Measurements from ENCODE around the gene ITIH2. TPM values are rescaled to one million over a fixed set of nuclear protein-coding genes. Genes with fewer than 3 reads are reported as not detected.

Gene ITIH2
- total RNA-seq, 1 donor from 2014 or later: not detected

DNA sequence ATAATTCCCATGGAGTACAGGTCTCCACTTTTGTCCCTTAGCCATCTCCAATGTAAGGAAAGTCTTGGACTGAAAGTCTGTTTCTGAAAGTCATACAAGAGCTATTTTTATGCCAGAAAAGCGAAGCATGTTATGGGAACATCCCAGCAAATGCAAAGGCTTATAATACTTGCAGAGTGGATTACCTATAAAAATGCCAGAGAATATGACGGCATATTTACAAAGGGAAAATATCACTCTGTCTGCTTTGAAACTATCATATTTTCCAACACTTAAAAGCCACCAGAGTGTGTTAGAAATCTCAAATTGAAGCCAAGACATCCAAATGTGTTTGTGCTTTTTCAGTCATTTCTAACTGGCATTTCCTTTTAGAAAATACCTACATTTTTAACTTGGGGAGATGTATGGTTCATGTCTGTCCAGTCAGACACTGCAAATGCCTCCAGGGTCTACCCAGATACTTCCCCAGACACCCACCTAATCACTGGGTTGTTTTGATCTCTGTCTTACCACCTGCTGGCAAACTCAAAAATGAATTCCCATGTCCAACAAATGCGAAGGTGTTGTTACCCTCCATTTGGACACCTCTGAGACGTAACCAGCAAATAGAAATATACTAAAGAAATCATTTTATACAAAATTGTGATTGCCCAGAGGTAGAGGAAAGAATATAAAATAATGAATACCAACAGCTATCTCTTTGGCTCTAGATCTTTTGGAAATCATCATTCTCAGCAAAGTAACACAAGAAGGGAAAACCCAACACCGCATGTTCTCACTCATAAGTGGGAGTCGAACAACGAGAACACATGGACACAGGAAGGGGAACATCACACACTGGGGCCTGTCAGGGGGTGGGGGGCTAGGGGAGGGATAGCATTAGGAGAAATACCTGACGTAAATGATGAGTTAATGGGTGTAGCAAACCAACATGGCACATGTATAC is 1.2 kb downstream of the ITIH2 start:
- H3K4me3 Mint-ChIP-seq: no peak overlapping the region
- H3K9me3 Mint-ChIP-seq: no peaks in the 10 kb centered on the region
- H3K4me1 Mint-ChIP-seq: no peaks in the 10 kb centered on the region
- no peak overlapping the region for H3K27ac Mint-ChIP-seq
- no peaks in the 10 kb centered on the region for H3K36me3 Mint-ChIP-seq
- TF ChIP-seq, protein P1, sequence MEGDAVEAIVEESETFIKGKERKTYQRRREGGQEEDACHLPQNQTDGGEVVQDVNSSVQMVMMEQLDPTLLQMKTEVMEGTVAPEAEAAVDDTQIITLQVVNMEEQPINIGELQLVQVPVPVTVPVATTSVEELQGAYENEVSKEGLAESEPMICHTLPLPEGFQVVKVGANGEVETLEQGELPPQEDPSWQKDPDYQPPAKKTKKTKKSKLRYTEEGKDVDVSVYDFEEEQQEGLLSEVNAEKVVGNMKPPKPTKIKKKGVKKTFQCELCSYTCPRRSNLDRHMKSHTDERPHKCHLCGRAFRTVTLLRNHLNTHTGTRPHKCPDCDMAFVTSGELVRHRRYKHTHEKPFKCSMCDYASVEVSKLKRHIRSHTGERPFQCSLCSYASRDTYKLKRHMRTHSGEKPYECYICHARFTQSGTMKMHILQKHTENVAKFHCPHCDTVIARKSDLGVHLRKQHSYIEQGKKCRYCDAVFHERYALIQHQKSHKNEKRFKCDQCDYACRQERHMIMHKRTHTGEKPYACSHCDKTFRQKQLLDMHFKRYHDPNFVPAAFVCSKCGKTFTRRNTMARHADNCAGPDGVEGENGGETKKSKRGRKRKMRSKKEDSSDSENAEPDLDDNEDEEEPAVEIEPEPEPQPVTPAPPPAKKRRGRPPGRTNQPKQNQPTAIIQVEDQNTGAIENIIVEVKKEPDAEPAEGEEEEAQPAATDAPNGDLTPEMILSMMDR (IDR thresholded peaks at IDR 0.05; ENCODE audit: unreplicated experiment): no peak
- H3K27me3 Mint-ChIP-seq (ENCODE audit: low read depth): peaks cover 52% of the 10 kb centered on the region
- no peak for DNase-seq (ENCODE audit: low spot score in 2 of 2, unreplicated experiment in 2 of 2)

DNA sequence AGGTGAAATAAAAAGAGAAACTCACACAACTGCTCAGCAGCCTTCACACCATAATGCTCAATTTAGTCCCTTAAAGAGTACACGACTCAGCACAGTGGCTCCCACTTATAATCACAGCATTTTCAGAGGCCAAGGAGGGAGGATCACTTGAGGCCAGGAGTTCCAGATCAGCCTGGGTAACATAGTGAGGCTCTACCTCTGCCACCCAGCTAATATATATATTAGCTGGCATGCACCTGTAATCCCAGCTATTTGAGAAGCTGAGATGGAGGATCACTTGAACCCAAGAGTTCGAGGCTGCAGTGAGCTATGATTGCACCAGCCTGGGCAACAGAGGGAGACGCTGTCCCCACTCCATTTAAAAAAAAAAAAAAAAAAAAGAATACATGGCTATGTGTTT is 2.2 kb downstream of the ITIH2 start:
- no peaks in the 10 kb centered on the region for H3K4me1 Mint-ChIP-seq
- H3K36me3 Mint-ChIP-seq: no peaks in the 10 kb centered on the region
- no peaks in the 10 kb centered on the region for H3K9me3 Mint-ChIP-seq
- H3K27ac Mint-ChIP-seq: no peak overlapping the region
- no peak for DNase-seq (ENCODE audit: low spot score in 2 of 2, unreplicated experiment in 2 of 2)
- H3K27me3 Mint-ChIP-seq (ENCODE audit: low read depth): peaks cover 52% of the 10 kb centered on the region
- H3K4me3 Mint-ChIP-seq: no peak overlapping the region
- TF ChIP-seq, protein P1 (IDR thresholded peaks at IDR 0.05; ENCODE audit: unreplicated experiment): no peak

DNA sequence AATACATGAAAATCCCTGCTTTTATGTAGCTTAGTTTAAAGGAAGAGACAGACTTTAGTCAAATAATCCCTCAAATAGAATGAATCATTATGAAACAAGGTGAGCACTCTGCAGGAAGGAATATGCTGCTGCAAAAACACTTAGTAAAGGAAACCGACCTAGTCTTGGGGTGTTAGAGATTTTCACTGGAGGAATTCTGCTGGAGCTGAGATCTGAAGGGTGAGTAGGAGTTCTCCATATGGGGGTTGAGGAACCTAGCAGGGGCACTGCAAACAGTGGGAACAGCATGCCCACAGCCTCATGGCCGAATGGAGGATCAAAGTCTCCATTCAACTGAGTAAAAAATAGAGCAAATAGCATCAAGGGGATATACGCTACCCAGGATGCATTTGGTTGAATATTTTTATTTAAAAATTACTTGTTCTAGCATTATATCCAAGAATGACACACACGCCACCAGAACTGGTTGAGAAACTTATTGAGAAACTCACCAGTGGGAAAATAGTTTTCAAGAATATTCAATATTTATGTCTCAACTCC is 3.5 kb downstream of the ITIH2 start:
- no peak overlapping the region for H3K4me3 Mint-ChIP-seq
- no peaks in the 10 kb centered on the region for H3K36me3 Mint-ChIP-seq
- TF ChIP-seq, protein P1 (IDR thresholded peaks at IDR 0.05; ENCODE audit: unreplicated experiment): no peak
- no peaks in the 10 kb centered on the region for H3K4me1 Mint-ChIP-seq
- no peak overlapping the region for H3K27ac Mint-ChIP-seq
- DNase-seq (ENCODE audit: low spot score in 2 of 2, unreplicated experiment in 2 of 2): no peak
- peaks cover 52% of the 10 kb centered on the region for H3K27me3 Mint-ChIP-seq (ENCODE audit: low read depth)
- no peaks in the 10 kb centered on the region for H3K9me3 Mint-ChIP-seq

DNA sequence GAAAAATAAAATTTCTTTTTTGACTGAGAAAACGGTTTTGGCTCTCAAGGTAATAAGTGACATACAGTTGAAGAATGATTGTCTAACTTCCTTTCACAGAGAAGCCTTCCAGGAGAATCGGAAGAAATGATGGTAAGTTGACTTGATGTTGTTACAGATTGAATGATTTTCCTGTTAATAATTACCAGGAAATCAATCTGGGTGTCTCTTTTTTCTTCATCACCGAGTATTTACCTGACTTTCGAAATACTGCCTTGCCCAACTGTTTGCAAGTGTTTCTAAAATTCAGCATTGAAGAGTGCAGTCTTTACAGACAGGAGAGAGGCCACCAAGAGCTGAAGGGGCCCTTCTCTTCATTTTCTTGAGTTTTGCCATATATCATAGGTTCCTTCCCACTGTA is 4.0 kb downstream of the ITIH2 start:
- no peak overlapping the region for H3K4me3 Mint-ChIP-seq
- peaks cover 51% of the 10 kb centered on the region for H3K27me3 Mint-ChIP-seq (ENCODE audit: low read depth)
- DNase-seq (ENCODE audit: low spot score in 2 of 2, unreplicated experiment in 2 of 2): no peak
- H3K27ac Mint-ChIP-seq: no peak overlapping the region
- TF ChIP-seq, protein P1 (IDR thresholded peaks at IDR 0.05; ENCODE audit: unreplicated experiment): no peak
- no peaks in the 10 kb centered on the region for H3K36me3 Mint-ChIP-seq
- no peaks in the 10 kb centered on the region for H3K4me1 Mint-ChIP-seq
- H3K9me3 Mint-ChIP-seq: no peaks in the 10 kb centered on the region

DNA sequence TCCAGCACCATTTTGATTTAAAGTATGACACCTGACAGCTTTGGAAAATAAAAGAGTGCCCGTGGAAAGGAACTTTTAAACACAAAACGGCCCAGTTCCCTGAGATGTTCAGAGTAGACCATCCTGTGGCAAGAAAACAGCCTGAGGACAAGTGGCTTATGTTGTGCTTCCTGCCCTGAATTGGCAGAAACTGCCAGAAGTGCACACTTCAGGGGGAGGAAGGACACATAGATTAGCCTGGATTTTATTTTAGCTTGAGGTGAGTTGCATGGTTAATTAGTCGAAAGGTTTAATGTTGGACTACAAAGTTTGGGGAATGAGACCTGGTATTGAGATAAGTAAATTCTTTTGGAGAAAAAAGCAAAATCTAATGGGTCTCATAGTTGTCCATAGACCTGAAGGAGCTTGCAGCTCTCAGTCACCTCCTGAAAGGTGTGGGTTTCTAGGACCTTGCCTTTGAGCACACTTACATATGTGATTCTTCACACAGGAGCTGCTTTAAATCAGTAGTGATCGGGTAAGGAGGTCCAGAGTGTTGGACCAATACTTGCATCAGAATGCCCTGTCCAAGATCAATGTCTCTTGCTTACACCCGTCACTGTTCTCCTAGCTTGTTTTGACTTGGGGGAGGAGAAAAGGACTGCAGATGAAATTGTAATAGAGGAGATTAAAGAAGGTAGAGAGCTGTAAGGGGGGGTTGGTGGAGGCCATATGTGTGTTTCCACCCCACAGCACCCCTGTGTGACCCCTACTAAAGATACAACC is 4.9 kb downstream of the ITIH2 start:
- no peak overlapping the region for H3K4me3 Mint-ChIP-seq
- H3K4me1 Mint-ChIP-seq: no peaks in the 10 kb centered on the region
- no peak for DNase-seq (ENCODE audit: low spot score in 2 of 2, unreplicated experiment in 2 of 2)
- peaks cover 43% of the 10 kb centered on the region for H3K27me3 Mint-ChIP-seq (ENCODE audit: low read depth)
- no peak overlapping the region for H3K27ac Mint-ChIP-seq
- H3K9me3 Mint-ChIP-seq: no peaks in the 10 kb centered on the region
- no peaks in the 10 kb centered on the region for H3K36me3 Mint-ChIP-seq
- TF ChIP-seq, protein P1 (IDR thresholded peaks at IDR 0.05; ENCODE audit: unreplicated experiment): no peak

Data from mesothelial cell of epicardium (in vitro differentiated cells).